Activated CD4-positive, alpha-beta T cell treated with anti-CD3 and anti-CD28 coated beads, Interleukin-2, amount 10 ng/mL, durations not matched to agents 7 days and 5 days (primary cell): ENCODE results near the gene URI1. TPM values are rescaled to one million over a fixed set of nuclear protein-coding genes. Genes with fewer than 3 reads are reported as not detected.
"Not testable (repeated sequence)": the region's sequence is repeated elsewhere in the genome, so short reads cannot be mapped to it uniquely, and the experiment has no call there.

Experiments
- CTCF ChIA-PET: fragments of 350-600 bp; sonication (Branson Sonifier 250); formaldehyde crosslinking; loops from one replicate; lab custom pipeline; 2021; ENCODE audit warnings: antibody characterized with exemption; lab: Charles Lee
- POLR2A ChIA-PET: fragments of 350-600 bp; sonication (Branson Sonifier 250); formaldehyde crosslinking; loops from one replicate; lab custom pipeline; 2021; ENCODE audit warnings: antibody characterized with exemption; lab: Charles Lee
- DNase-seq: peaks from one replicate; pipeline ENCODE4 v3.0.0-alpha.2; 2020
- H3K27ac Mint-ChIP-seq: one replicate; pipeline ENCODE4 v1.8.0; 2021; ENCODE audit warnings: mild to moderate bottlenecking, moderate library complexity, mixed read lengths
- H3K27me3 Mint-ChIP-seq: one replicate; pipeline ENCODE4 v1.8.0; 2021; ENCODE audit warnings: mixed read lengths
- H3K36me3 Mint-ChIP-seq: one replicate; pipeline ENCODE4 v1.8.0; 2021; ENCODE audit warnings: low read depth, mixed read lengths
- H3K4me1 Mint-ChIP-seq: one replicate; pipeline ENCODE4 v1.8.0; 2021; ENCODE audit warnings: mixed read lengths
- H3K4me3 Mint-ChIP-seq: one replicate; pipeline ENCODE4 v1.8.0; 2021; ENCODE audit warnings: mild to moderate bottlenecking, moderate library complexity, mixed read lengths
- H3K9me3 Mint-ChIP-seq: one replicate; pipeline ENCODE4 v1.8.0; 2021; ENCODE audit warnings: mixed read lengths
- total RNA-seq, 2 experiments: library from RNA; stranded (reverse); gene quantifications; one replicate each; pipeline ENCODE4 v1.2.3, GENCODE V29; 2021

URI1 gene
- total RNA-seq, 2 experiments from 2014 or later, result 54.8 to 54.9 TPM

DNA sequence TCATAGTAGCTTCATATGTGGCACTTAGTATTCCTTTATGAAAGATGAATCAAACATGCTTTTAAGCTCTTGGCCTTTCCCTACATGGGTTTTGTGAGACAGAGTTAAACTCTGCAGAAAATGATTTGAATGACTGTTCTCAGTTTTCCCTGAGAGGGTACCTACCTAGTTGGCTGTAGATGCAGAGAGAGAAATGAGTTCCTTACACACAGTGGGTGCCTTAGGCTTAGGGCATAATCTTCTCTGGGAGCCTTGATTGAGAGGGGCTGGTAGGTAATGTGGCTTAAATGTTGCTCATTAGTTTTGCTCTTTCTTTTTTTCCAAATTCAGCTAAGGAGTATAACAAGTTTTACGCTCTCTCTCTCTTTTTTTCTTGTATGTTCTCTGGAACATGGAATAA, 3.0 kb downstream of the URI1 start:
- Mint-ChIP-seq H3K9me3 (peaks cover 5% of the 10 kb centered on the region), H3K4me1 (peaks cover 54% of the 10 kb centered on the region), H3K36me3 (peaks cover 33% of the 10 kb centered on the region), H3K27ac (peak overlapping the region; percentile 32), H3K4me3 (peak overlapping the region; percentile 41), H3K27me3 (no peaks in the 10 kb centered on the region)
- CTCF ChIA-PET, result interaction anchor here (0.5 to 0.8 kb wide), 2 partner anchors 10 to 51 kb away, joined by 3 read pairs; no protein-coding TSS in a partner anchor
- POLR2A ChIA-PET, result interaction anchor here (0.9 kb wide), 1 partner anchor 61 kb away, joined by 3 read pairs; no protein-coding TSS in a partner anchor
- DNase-seq, result no peak

DNA sequence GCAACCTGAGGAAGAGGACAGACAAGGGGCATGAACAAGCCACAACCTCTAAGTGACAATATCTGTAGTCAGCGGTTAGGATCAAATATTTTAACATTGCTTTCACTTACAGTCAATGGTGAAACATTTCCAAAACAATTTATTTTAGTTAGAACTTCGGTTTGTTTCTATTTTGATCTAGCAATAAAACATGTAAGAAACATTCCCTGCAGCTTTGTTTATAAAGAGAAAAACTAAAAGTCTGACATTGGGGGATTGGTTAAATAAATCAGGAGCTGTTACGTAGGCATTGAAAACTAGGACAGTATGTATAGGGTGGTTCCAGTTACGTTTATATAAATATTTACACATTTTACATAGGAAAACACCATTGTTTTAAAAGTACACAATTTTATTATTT, 3.4 kb downstream of the URI1 start:
- ChIA-PET POLR2A (interaction anchor here (0.6 to 0.7 kb wide), 2 partner anchors 131 to 133 kb away, joined by 3 read pairs; no protein-coding TSS in a partner anchor), CTCF (no interaction called here)
- no peaks in the 10 kb centered on the region for H3K27me3 Mint-ChIP-seq
- peaks cover 37% of the 10 kb centered on the region for H3K36me3 Mint-ChIP-seq
- peak overlapping the region; percentile 32 for H3K27ac Mint-ChIP-seq
- peak overlapping the region; percentile 41 for H3K4me3 Mint-ChIP-seq
- H3K9me3 Mint-ChIP-seq, result peaks cover 5% of the 10 kb centered on the region
- no peak for DNase-seq
- H3K4me1 Mint-ChIP-seq, result peaks cover 58% of the 10 kb centered on the region

DNA sequence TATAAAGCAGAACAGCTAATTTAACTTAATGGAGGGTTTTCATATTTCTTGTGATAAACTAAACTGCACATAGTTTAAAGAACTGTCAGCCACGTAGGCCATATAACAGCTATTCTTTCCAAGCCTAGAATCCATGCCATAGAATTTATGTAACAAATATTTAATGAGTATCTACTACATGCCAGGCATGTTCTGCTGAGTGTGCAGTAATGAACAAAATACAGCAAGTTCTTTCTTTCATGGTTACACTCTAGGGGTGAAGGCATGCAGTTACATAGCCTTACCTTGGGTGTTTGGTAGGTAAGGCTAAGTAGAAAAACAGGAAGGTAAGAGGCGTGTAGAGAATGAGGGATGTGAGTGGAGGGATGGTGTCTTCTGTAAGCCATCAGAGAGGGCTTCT, 4.6 kb downstream of the URI1 start:
- ChIA-PET CTCF (interaction anchor here (0.8 to 1.5 kb wide), 3 partner anchors 17 to 348 kb away, joined by 3 to 5 read pairs (median 3); no protein-coding TSS in a partner anchor), POLR2A (no interaction called here)
- Mint-ChIP-seq H3K4me3 (no peak overlapping the region), H3K4me1 (peaks cover 53% of the 10 kb centered on the region), H3K27ac (no peak overlapping the region), H3K9me3 (peaks cover 5% of the 10 kb centered on the region), H3K27me3 (no peaks in the 10 kb centered on the region), H3K36me3 (peaks cover 44% of the 10 kb centered on the region)
- no peak for DNase-seq

DNA sequence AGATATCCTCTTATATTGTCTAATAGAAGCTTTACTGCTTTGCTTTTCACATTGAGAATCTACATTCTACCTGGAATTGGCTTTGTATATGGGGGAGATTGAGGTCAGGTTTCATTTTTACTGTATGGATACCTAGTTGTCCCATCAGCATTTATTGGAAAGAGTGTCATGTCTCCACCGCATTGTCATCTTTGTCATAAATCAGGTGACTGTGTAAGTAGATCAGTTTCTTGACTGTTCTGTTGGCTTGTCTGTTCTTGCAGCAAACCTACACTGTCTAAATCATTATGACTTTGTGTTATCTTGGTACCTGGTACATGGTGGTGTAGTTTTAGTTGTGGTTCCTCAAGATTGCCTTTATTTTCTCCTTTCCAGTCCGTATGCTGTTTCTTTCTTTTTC, 5.8 kb downstream of the URI1 start:
- Mint-ChIP-seq H3K4me3 (no peak overlapping the region), H3K9me3 (peaks cover 8% of the 10 kb centered on the region), H3K4me1 (peaks cover 61% of the 10 kb centered on the region), H3K36me3 (peaks cover 50% of the 10 kb centered on the region), H3K27me3 (no peaks in the 10 kb centered on the region), H3K27ac (peak overlapping the region; percentile 43)
- CTCF ChIA-PET, result no interaction called here
- DNase-seq, result no peak
- POLR2A ChIA-PET, result no interaction called here

DNA sequence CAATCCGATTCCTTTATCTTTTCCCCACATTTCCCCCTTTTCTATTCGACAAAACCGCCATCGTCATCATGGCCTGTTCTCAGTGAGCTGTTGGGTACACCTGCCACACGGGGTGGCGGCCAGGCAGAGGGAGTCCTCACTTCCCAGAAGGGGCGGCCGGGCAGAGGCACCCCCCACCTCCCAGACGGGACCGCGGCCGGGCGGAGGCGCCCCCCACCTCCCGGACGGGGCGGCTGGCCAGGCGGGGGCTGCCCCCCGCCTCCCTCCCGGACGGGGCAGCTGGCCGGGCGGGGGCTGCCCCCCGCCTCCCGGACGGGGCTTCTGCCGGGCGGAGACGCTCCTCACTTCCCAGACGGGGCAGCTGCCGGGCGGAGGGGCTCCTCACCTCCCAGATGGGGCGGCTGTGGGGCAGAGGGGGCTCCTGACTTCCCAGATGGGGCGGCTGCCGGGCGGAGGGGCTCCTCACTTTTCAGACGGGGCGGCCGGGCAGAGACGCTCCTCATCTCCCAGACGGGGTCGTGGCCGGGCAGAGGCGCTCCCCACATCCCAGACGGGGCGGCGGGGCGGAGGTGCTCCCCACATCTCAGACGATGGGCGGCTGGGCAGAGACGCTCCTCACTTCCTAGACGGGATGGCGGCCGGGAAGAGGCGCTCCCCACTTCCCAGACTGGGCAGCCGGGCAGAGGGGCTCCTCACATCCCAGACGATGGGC, 6.9 kb downstream of the URI1 start:
- Mint-ChIP-seq H3K36me3 (peaks cover 49% of the 10 kb centered on the region), H3K4me1 (peaks cover 58% of the 10 kb centered on the region)
- POLR2A ChIA-PET, CTCF ChIA-PET, H3K4me3 Mint-ChIP-seq, H3K9me3 Mint-ChIP-seq, DNase-seq, H3K27ac Mint-ChIP-seq, H3K27me3 Mint-ChIP-seq: not testable (repeated sequence)

DNA sequence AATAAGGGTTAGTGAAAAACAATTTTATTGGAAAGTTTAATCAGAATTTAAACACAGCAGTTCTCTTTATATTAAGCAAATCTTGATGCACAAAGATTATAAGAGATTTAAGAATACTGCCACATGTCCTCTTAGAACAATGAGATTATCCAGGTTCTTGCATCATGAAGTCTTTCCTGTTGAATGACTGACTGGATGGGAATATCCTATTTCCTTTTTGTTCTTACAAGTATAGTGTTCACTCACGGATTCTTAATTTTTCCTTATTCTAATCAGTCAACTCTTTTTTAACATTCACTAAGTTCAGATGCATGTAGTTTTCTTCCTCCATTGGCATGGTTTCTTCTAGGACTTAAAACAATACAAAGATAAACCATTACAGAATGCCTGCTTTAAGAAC, 10.1 kb downstream of the URI1 start:
- CTCF ChIA-PET, result no interaction called here
- no peak for DNase-seq
- Mint-ChIP-seq H3K27me3 (no peaks in the 10 kb centered on the region), H3K9me3 (peaks cover 10% of the 10 kb centered on the region), H3K4me3 (no peak overlapping the region), H3K36me3 (peaks cover 41% of the 10 kb centered on the region), H3K27ac (no peak overlapping the region), H3K4me1 (peaks cover 34% of the 10 kb centered on the region)
- POLR2A ChIA-PET, result no interaction called here

DNA sequence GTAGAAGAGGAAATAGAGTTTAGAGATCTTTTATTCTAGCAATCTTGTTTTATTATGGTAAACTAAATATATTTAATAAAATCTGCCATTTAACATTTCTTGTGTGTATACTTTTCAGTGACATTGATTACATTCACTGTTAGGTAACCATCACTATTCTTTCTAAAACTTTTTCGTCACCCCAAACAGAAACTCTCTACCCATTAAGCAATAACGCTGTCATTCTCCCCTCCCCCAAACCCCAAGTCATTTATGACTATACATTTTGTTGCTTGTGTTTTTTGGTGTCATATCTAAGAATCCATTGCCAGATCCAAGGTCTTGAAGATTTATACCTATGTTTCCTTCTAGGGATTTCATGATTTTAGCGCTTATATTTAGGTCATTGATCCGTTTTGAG, 10.6 kb downstream of the URI1 start:
- H3K27me3 Mint-ChIP-seq, result no peaks in the 10 kb centered on the region
- CTCF ChIA-PET, result no interaction called here
- peaks cover 41% of the 10 kb centered on the region for H3K36me3 Mint-ChIP-seq
- peaks cover 9% of the 10 kb centered on the region for H3K9me3 Mint-ChIP-seq
- H3K27ac Mint-ChIP-seq, result no peak overlapping the region
- POLR2A ChIA-PET, result no interaction called here
- no peak for DNase-seq
- peaks cover 29% of the 10 kb centered on the region for H3K4me1 Mint-ChIP-seq
- H3K4me3 Mint-ChIP-seq, result no peak overlapping the region

DNA sequence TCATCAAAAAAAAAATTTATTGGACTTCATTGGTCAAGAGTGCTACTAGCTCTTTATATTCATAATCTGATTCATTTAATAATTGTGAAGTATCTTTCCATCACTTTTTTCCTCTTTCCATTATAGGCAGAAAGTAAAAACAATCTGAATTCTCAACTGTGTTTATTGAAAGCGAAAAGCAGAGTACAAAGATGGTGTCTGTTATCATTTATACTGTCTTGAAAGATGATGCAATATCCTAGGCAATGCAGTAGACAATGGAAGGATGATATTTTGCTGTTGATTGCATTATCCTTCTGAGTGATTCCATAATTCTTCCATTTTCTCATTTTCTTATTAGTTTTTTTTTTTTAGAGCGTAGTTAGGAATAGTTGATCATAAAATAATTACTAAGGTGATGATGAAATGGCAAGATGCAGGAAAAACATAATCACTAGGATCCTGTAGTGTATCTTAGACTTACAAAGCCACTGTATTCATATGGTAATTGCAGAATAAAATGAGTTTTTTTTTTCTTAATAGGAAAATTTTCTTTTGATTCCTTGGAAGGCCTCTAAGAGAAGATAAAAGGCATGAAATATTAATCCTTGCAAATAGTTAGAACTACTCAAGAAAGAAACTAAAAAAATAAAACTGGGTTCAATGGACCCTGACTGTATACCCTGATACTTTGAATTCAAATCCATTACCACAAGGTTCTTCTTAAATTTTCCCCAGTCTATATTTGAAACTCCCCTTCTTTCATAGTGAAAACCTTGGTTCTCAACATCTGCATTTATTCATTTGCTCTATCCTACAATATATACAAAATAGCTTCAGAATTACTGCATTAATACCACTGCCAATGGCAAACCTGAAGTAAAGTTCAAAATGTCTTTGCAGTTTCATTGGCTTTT, 11.6 kb downstream of the URI1 start:
- POLR2A ChIA-PET, result no interaction called here
- H3K36me3 Mint-ChIP-seq, result peaks cover 32% of the 10 kb centered on the region
- H3K4me1 Mint-ChIP-seq, result peaks cover 23% of the 10 kb centered on the region
- DNase-seq, result no peak
- CTCF ChIA-PET, result no interaction called here
- H3K27ac Mint-ChIP-seq, result no peak overlapping the region
- H3K27me3 Mint-ChIP-seq, result no peaks in the 10 kb centered on the region
- H3K4me3 Mint-ChIP-seq, result no peak overlapping the region
- H3K9me3 Mint-ChIP-seq, result peaks cover 5% of the 10 kb centered on the region

GRCh38 chr19:29956855-29957254, 14.8 kb downstream of the URI1 start:
- H3K4me3 Mint-ChIP-seq, result no peak overlapping the region
- no peak for DNase-seq
- ChIA-PET CTCF (no interaction called here), POLR2A (no interaction called here)
- H3K36me3 Mint-ChIP-seq, result peaks cover 18% of the 10 kb centered on the region
- no peak overlapping the region for H3K27ac Mint-ChIP-seq
- peaks cover 18% of the 10 kb centered on the region for H3K4me1 Mint-ChIP-seq
- no peaks in the 10 kb centered on the region for H3K27me3 Mint-ChIP-seq
- peaks cover 8% of the 10 kb centered on the region for H3K9me3 Mint-ChIP-seq

DNA sequence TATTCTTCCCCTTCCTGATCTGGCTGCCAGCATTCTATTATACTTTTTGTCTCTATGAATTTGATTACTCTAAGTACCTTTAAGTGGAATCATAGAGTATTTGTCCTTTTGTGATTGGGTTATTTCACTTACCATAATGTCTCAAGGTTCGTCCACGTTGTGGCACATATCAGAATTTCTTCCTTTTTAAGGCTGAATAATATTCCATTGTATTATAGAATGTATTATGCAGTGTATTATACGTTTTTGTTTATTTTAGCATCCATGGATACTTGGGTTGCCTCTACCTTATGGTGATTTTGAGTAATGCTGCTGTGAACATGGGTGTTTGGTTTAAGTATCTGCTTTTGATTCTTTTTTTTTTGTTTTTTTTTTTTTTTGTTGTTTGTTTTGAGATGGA, 19.3 kb downstream of the URI1 start:
- Mint-ChIP-seq H3K27ac (no peak overlapping the region), H3K4me1 (peaks cover 38% of the 10 kb centered on the region)

GRCh38 chr19:29962793-29963192, 20.8 kb downstream of the URI1 start:
- DNase-seq, result no peak
- peaks cover 2% of the 10 kb centered on the region for H3K9me3 Mint-ChIP-seq
- peaks cover 47% of the 10 kb centered on the region for H3K4me1 Mint-ChIP-seq
- H3K4me3 Mint-ChIP-seq, result no peak overlapping the region
- no peaks in the 10 kb centered on the region for H3K27me3 Mint-ChIP-seq
- CTCF ChIA-PET, result no interaction called here
- POLR2A ChIA-PET, result interaction anchor here (0.6 kb wide), 1 partner anchor 31 kb away, joined by 3 read pairs; no protein-coding TSS in a partner anchor
- H3K27ac Mint-ChIP-seq, result no peak overlapping the region
- peaks cover 8% of the 10 kb centered on the region for H3K36me3 Mint-ChIP-seq

More for the DNA sequence above, 19.3 kb downstream of the URI1 start:
- Mint-ChIP-seq H3K27me3 (no peaks in the 10 kb centered on the region), H3K4me3 (no peak overlapping the region), H3K9me3 (peaks cover 2% of the 10 kb centered on the region), H3K36me3 (peaks cover 8% of the 10 kb centered on the region)
- CTCF ChIA-PET, result no interaction called here
- POLR2A ChIA-PET, result interaction anchor here (0.6 kb wide), 1 partner anchor 11 kb away, joined by 3 read pairs; no protein-coding TSS in a partner anchor
- DNase-seq, result no peak

- no peak for DNase-seq
- Mint-ChIP-seq H3K9me3 (peaks cover 2% of the 10 kb centered on the region), H3K36me3 (peaks cover 8% of the 10 kb centered on the region), H3K4me3 (no peak overlapping the region), H3K27me3 (no peaks in the 10 kb centered on the region), H3K27ac (no peak overlapping the region), H3K4me1 (peaks cover 49% of the 10 kb centered on the region)
- CTCF ChIA-PET, result interaction anchor here (0.8 to 1.3 kb wide), 2 partner anchors 17 to 61 kb away, joined by 4 to 5 read pairs; no protein-coding TSS in a partner anchor
- POLR2A ChIA-PET, result no interaction called here
Observed at GRCh38 chr19:29963576-29963975, 21.5 kb downstream of the URI1 start.

- Mint-ChIP-seq H3K27ac (no peak overlapping the region), H3K27me3 (no peaks in the 10 kb centered on the region), H3K4me3 (no peak overlapping the region), H3K4me1 (peaks cover 52% of the 10 kb centered on the region), H3K9me3 (peaks cover 2% of the 10 kb centered on the region), H3K36me3 (peaks cover 8% of the 10 kb centered on the region)
- ChIA-PET POLR2A (no interaction called here), CTCF (interaction anchor here (0.7 to 1.3 kb wide), 3 partner anchors 18 to 126 kb away, joined by 3 to 5 read pairs (median 4); no protein-coding TSS in a partner anchor)
- DNase-seq, result no peak
Observed at GRCh38 chr19:29964171-29964570, 22.1 kb downstream of the URI1 start.
